OCI-LY1 (cell line): ENCODE data around the gene GAPVD1.

ENCODE experiments used
- CTCF ChIP-seq: fragments of 200-600 bp; sonication (generic), shearing (Covaris generic); IDR thresholded peaks from 2 replicates; pipeline ENCODE4 v1.5.1; 2017; ENCODE audit warnings: mild to moderate bottlenecking, antibody characterized with exemption, low read length, moderate library complexity, mixed read lengths
- EZH2 ChIP-seq: fragments of 200-600 bp; sonication (generic), shearing (Covaris generic); IDR thresholded peaks from 2 replicates; pipeline ENCODE4 v1.8.0; 2017; ENCODE audit warnings: borderline replicate concordance, mixed run types, mild to moderate bottlenecking, antibody characterized with exemption, low read length, moderate library complexity, mixed read lengths

- TF ChIP-seq EZH2 (no peak), CTCF (no peak)
Observed at GRCh38 chr9:125241863-125242739, 19.5 kb upstream of the GAPVD1 start.
